ENCODE measurements around the gene NF2.

- TF ChIP-seq CTCF (IDR thresholded peaks at IDR 0.05; ENCODE audit: low read depth, low read length) (no peak), EZH2phosphoT487 (IDR thresholded peaks at IDR 0.05; ENCODE audit: low read depth) (no peak)
Measured at GRCh38 chr22:29705651-29706050, 102.2 kb downstream of the NF2 start.

All from OCI-LY3 (cell line).